ENCODE measurements around the gene KLHL22. TPM values are rescaled to one million over a fixed set of nuclear protein-coding genes. Genes with fewer than 3 reads are reported as not detected.
"Not testable (repeated sequence)": the region's sequence is repeated elsewhere in the genome, so short reads cannot be mapped to it uniquely, and the experiment has no call there.

The KLHL22 gene
- total and polyA plus RNA-seq, 2 donors (not counting 3 experiments of a cell fraction or from before 2014, with no cell fraction given): 24.2 to 33.6 TPM

DNA sequence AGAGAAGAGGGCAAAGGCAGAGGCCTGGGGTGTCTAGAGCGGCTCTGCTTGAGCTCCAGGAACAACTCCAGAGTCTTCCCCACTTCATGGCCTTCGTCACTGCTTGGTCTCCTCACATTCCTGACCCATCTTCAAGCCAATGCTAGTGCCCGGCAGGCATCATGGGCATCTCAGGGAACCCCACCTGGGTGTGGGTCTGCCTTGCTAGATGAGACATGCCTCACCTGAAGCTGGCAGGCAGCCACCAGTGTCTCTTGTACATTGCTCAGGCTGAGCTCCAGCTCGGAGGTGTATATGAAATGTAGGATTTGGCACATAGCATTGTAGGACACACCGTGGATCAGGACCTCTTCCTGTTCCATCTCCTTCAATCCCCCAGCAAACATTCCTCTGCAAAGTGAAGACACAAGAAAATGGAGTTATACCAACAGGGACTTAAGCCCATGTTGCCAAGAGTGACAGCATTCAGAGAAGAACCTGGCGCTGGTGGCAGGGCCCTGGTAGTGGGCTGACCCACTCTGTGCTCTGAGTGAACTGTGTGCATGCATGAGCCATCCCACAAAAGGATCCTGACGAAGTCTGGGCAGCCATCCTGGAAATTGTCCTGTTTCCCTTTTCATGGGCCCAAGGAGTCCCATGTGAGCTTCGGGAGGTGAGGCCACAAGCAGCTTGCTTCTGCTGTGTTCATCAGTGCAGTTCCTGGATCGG, 24.3 kb downstream of the KLHL22 start:
- dilution Hi-C loops (cut with MboI; ENCODE audit: extremely low pct_ligation_motif_present, low sequenced_read_pairs): no loop called here
- no peak overlapping the region for H2AFZ ChIP-seq (ENCODE audit: low read depth, low read length)
- intact Hi-C loops (cut with micrococcal nuclease): no loop called here
- H3K27me3 ChIP-seq (ENCODE audit: control insufficient read depth in 2 of 2, insufficient read depth in 2 of 2, low read length in 2 of 2): no peaks in the 10 kb centered on the region
- ChIA-PET POLR2A (no interaction called here), CTCF (no interaction called here)
- TF ChIP-seq GATA2 (IDR thresholded peaks at IDR 0.05; ENCODE audit: insufficient read depth, insufficient read length, low read depth, low read length): no peak
- TF ChIP-seq, protein P1, sequence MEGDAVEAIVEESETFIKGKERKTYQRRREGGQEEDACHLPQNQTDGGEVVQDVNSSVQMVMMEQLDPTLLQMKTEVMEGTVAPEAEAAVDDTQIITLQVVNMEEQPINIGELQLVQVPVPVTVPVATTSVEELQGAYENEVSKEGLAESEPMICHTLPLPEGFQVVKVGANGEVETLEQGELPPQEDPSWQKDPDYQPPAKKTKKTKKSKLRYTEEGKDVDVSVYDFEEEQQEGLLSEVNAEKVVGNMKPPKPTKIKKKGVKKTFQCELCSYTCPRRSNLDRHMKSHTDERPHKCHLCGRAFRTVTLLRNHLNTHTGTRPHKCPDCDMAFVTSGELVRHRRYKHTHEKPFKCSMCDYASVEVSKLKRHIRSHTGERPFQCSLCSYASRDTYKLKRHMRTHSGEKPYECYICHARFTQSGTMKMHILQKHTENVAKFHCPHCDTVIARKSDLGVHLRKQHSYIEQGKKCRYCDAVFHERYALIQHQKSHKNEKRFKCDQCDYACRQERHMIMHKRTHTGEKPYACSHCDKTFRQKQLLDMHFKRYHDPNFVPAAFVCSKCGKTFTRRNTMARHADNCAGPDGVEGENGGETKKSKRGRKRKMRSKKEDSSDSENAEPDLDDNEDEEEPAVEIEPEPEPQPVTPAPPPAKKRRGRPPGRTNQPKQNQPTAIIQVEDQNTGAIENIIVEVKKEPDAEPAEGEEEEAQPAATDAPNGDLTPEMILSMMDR (IDR thresholded peaks at IDR 0.05; ENCODE audit: extremely low read depth in 1 of 2, insufficient read depth in 1 of 2, low read depth in 1 of 2, low read length in 2 of 2): no peak
- TF ChIP-seq JUN (IDR thresholded peaks at IDR 0.05; ENCODE audit: borderline replicate concordance, insufficient read depth, insufficient read length, low read depth): no peak
- TF ChIP-seq EZH2 (IDR thresholded peaks at IDR 0.05; ENCODE audit: borderline replicate concordance, low read depth, low read length, severe bottlenecking): no peak
- H3K4me2 ChIP-seq (ENCODE audit: insufficient read depth, low read length): no peak overlapping the region
- H3K9ac ChIP-seq (replicated peaks; ENCODE audit: extremely low read depth, insufficient read depth, low read length): no peak overlapping the region
- no peaks in the 10 kb centered on the region for H3K36me3 ChIP-seq (ENCODE audit: control insufficient read depth in 2 of 2, extremely low read depth in 1 of 2, insufficient read depth in 2 of 2, low read length in 2 of 2)
- no peak for DNase-seq (ENCODE audit: low read depth, low spot score)
- no peaks in the 10 kb centered on the region for H3K9me1 ChIP-seq (replicated peaks; ENCODE audit: control insufficient read depth, extremely low read depth, insufficient read depth, low read length)
- no peaks in the 10 kb centered on the region for H3K9me3 ChIP-seq (replicated peaks; ENCODE audit: control insufficient read depth, insufficient read depth, low read length)
- H3K4me3 ChIP-seq (replicated peaks in 1 of 3; ENCODE audit: insufficient read depth in 1 of 3, low read depth in 1 of 3, low read length in 3 of 3): no peak overlapping the region
- BruUV-seq (replicated peaks): no TSS peak
- FAIRE-seq: no peak
- no peaks in the 10 kb centered on the region for H3K79me2 ChIP-seq (ENCODE audit: control insufficient read depth, insufficient read depth, low read length)
- H4K20me1 ChIP-seq (replicated peaks; ENCODE audit: control insufficient read depth, extremely low read depth, insufficient read depth, low read length): no peaks in the 10 kb centered on the region
- H3K27ac ChIP-seq (ENCODE audit: insufficient read depth, low read depth, low read length): no peak overlapping the region
- no peaks in the 10 kb centered on the region for H3K4me1 ChIP-seq (ENCODE audit: control insufficient read depth, extremely low read depth, insufficient read depth, low read length)

DNA sequence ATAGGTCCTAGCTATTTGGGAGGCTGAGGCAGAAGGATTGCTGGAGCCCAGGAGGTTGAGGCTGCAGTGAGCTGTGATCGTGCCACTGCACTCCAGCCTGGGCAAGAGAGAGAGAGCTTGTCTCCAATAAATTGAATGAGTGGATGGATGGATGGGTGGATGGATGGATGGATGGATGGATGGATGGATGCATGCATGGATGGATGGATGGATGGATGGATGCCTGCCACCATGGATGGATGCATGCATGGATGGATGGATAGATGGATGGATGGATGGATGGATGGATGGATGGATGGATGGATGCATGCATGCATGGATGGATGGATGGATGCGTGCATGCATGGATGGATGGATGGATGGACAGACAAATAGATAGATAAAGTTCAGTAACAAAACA, 25.1 kb downstream of the KLHL22 start:
- CTCF ChIA-PET: interaction anchor here (0.8 kb wide), 1 partner anchor 52 kb away, joined by 4 read pairs; no protein-coding TSS in a partner anchor

More for the DNA sequence above, 25.1 kb downstream of the KLHL22 start:
- BruUV-seq (replicated peaks); H3K4me1 ChIP-seq (ENCODE audit: control insufficient read depth, extremely low read depth, insufficient read depth, low read length); H3K9ac ChIP-seq (replicated peaks; ENCODE audit: extremely low read depth, insufficient read depth, low read length); dilution Hi-C loops (cut with MboI; ENCODE audit: extremely low pct_ligation_motif_present, low sequenced_read_pairs); intact Hi-C loops (cut with micrococcal nuclease); FAIRE-seq; H3K9me1 ChIP-seq (replicated peaks; ENCODE audit: control insufficient read depth, extremely low read depth, insufficient read depth, low read length); DNase-seq (ENCODE audit: low read depth, low spot score); POLR2A ChIA-PET; H3K36me3 ChIP-seq (ENCODE audit: control insufficient read depth in 2 of 2, extremely low read depth in 1 of 2, insufficient read depth in 2 of 2, low read length in 2 of 2); H3K9me3 ChIP-seq (replicated peaks; ENCODE audit: control insufficient read depth, insufficient read depth, low read length); H3K4me3 ChIP-seq (replicated peaks in 1 of 3; ENCODE audit: insufficient read depth in 1 of 3, low read depth in 1 of 3, low read length in 3 of 3); H3K27me3 ChIP-seq (ENCODE audit: control insufficient read depth in 2 of 2, insufficient read depth in 2 of 2, low read length in 2 of 2); H3K27ac ChIP-seq (ENCODE audit: insufficient read depth, low read depth, low read length); H3K4me2 ChIP-seq (ENCODE audit: insufficient read depth, low read length); H4K20me1 ChIP-seq (replicated peaks; ENCODE audit: control insufficient read depth, extremely low read depth, insufficient read depth, low read length); H3K79me2 ChIP-seq (ENCODE audit: control insufficient read depth, insufficient read depth, low read length); H2AFZ ChIP-seq (ENCODE audit: low read depth, low read length): not testable (repeated sequence)

All from endothelial cell of umbilical vein (primary cell).